Measurements from ENCODE around the gene KIF3B.
"Not testable (repeated sequence)": the region's sequence is repeated elsewhere in the genome, so short reads cannot be mapped to it uniquely, and the experiment has no call there.

Gene KIF3B

DNA sequence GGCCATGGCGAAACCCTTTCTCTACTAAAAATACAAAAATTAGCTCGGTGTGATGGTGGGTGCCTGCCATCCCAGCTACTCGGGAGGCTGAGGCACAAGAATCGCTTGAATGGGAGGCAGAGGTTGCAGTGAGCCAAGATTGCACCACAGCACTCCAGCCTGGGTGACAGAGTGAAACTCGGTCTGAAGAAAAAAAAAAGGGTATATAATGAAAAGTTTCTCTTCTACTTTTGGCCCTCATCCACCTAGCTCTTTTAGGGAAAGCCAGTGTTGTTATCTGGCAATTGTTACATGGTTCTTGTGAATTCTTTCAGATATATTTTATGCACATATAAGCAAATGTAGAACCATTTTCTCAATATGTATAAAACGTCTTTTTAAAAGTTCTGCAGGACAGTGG lies 19.0 kb downstream of the KIF3B start:
- DNase-seq (ENCODE audit: low read depth in 2 of 2) = no peak

DNA sequence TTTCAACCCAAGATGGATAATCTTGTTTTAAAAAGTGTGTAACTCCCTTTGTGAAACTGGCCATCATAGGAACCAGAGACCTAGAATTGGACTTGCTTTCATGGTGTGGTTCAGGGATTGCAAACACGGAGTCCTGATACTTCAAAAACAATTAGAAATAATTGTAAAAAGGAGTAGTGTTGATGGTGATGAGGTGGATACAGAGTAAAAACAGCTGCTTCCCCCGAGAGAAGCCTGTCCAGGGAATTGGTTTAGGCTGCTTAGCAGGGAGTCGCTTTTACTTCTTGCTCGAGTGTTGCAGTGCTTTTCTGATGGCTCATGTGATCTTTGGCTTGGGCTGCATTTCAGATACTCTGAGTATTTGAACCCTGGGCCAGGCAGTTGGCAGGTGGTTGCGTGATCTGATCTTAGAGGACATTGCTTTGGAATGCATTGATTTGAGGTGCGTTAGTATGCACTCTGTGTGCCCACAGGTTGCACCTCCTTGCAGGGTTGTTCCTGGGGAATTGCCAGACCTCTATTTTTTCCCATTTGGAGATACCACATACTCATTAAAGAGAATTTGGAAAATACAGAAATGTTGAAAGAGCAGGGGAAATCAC lies 19.5 kb downstream of the KIF3B start:
- no peak for DNase-seq (ENCODE audit: low read depth in 2 of 2)

DNA sequence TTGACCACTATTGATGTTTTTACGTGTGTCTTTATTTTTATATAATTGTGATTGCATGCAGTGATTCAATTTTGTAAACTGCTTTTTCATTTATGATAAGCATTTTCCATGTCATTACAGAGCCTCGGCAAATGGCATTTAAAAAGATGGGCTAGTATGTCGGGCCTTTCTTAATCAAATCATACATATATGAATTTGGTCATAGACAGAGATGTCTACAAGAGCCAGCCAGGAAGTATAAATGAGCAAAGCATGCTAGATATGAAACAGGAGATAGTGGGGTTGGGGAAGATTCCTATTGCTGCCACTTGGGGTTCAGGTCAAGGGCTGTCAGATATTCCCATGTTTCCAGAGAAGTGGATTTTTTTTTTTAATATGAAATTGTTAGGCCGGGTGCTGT lies 20.0 kb downstream of the KIF3B start:
- DNase-seq (ENCODE audit: low read depth in 2 of 2) = no peak

DNA sequence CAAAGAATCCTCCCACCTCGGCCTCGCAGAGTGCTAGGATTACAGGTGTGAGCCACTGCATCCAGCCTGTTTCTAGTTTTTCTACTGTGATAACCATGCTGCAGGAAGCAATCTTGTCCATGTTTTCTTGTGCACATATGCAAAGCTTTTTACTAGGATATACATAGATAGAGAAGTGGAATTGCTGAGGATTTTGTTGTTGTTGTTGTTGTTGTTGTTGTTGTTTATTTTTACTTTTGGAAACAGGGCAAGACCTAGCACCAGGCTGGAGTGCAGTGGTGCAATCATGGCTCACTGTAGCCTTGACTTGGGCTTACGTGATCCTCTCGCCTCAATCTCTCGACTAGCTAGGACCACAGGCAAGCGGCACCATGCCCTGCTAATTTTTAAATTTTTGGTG lies 23.2 kb downstream of the KIF3B start:
- DNase-seq (ENCODE audit: low read depth in 2 of 2) = no peak

DNA sequence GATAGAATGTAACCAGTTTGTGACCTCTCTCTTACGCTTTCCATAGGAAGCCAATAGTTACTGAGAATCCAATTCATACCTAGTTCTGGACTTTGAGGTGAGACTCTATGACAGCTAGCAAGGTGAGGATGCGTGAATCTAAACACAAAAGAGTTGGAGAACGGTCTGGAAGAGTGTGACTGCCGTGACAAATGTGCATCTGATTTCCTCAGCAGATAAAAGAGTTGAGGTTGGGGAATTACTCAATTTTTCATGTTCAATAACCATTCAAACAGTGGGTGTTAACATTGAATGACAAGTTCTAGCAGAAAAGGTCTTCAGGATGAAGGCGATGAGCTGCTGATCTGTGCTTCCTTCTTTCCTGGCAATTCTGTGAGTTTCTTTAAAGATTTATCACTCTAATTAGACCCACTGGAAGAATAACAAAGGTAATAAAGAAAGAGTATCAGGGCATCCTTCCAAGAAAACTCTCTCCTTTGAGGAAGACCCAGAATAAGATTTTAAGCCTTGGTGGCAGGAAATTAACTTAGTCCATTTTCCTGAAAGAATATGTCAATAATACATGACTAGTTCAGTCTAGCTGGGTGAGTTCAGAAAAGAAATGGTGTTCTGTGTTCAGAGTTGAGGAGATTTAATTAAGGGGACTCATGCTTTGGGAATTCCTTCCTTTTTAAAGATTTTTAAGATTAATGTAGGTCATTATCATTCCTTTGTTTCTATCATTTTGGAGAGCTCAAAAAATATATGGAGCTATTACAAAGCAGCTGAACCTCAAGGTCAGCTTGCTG lies 24.5 kb downstream of the KIF3B start:
- no peak for DNase-seq (ENCODE audit: low read depth in 2 of 2)

DNA sequence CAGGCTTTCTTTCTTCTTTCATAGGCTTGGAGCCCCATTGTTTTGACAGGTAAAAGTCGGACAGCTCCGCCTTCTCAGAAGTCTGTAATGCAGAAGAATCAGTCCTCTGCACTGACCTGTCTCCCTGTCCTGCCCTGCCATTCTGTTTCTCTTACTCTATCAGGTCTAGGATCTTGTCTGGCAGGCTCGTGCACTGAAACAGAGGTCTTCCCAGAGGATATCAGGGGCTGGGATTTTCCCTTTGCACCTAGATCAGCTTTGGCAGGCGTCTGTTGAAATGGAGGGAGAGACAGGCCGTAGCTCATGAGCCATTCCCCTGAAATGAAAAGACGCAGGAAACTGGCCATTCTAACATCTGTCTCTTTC lies 25.0 kb downstream of the KIF3B start:
- DNase-seq (ENCODE audit: low read depth in 2 of 2) = no peak

DNA sequence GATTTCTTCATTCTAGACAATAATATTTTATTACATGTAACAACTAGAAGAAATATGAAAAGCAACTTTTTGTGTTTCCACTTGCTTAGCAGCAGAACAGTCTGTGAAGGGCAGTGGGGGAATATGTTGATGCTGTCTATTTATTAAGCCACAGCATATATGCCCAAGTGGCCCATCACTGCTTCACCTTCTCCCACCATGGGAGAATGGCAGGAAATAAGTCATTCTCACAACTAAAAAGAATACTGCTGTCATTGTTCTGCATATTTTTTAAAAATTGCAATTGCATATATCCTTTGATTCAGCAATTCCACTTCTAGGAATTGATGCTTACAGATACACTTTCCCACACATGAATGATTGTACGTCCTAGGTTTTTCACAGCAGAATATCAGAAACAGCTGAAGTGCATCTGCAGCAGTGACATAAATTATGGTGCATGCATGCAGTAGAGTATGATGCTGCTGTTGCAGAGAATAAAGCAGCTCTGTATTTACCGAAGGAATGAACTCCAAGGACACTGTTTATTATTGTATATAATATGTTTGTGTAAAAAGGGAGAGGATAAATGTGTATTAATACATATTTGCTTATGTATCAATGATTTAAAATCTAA lies 26.8 kb downstream of the KIF3B start:
- DNase-seq (ENCODE audit: low read depth in 2 of 2) = no peak

DNA sequence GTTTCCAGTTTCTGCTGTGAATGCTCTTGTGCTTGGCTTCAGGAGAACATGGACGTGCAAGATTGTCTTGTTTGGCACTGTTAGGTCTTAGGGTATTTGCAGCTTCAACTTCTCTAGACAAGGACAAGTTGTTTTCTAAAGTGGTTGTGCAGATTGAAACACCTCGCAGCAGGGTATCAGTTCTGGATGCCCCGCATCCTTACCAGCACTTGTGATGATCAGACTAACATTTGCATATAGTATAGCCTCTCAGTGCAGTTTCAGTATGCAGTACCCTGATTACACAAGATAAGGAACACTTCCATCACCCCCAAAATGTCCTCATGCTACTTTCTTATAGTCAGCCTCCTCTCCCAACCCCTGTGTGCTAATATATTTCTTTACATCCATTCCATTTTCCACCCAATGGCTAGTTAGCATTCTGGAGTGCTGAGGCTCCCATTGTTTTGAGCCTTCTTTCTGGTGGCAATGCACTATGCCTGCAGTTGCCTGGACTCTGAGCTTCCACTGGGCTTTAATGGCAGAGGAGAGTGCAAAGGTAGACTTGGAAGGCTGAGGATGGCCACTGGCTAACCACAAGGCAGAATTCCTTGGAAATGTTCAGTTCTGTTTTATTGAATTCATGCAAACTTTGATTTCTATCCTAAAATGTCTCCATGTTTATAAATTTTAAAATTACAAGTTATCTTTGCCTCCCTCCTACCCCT lies 35.4 kb downstream of the KIF3B start:
- no peak for DNase-seq (ENCODE audit: low read depth in 2 of 2)

DNA sequence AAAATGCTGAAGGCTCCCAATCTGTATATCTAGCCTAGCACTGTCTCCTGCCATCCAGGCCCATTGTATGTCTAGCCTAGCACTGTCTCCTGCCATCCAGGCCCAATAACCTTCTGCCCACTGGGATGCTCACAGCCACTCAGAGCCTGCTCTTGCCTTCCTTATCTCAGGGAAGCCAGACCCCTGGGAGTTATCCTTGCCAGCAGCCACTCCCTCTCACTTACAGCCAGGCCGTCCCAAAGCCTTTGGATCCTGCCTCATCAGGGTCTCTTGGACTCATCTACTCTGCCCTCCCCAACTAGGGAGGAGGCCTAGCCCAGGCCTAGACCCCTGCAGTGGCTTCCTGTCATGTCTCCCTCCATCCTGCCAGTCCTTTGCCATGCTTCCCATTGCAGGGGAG lies 37.3 kb downstream of the KIF3B start:
- no peak for DNase-seq (ENCODE audit: low read depth in 2 of 2)

DNA sequence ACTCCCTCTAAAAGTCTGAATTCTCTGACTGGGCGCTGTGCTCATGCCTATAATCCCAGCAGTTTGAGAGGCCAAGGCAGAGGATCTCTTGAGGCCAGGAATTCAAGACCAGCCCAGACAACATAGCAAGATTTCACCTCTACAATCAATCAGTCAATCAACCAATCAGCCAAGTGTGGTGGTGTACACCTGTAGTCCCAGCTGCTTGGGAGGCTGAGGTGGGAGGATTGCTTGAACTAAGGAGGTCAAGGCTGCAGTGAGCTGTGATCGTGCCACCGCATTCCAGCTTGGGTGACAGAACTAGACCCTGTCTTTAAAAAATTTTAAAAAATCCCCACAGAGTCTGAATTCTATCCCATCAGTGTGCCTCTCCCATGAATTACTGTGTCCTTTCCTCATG lies 37.9 kb downstream of the KIF3B start:
- DNase-seq (ENCODE audit: low read depth in 2 of 2) = no peak

DNA sequence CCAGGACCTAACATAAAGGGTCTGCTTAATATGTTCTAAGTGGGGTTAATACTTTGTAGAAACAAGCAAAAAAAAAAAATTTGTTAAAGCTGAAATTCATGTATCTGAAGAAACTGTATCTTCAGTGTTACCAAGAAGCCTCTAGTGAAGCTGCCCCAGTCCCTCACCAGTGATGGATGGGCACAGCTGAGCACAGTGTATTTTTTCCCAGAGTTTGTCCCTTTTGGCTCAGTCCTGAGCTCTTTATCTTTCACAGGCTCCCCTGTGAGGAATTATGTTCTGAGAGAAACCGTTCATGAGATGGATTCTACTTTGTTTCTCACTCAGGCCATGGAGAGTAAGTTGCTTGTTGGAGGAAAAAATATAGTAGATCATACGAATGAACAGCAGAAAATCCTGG lies 38.4 kb downstream of the KIF3B start:
- DNase-seq (ENCODE audit: low read depth in 2 of 2) = no peak

DNA sequence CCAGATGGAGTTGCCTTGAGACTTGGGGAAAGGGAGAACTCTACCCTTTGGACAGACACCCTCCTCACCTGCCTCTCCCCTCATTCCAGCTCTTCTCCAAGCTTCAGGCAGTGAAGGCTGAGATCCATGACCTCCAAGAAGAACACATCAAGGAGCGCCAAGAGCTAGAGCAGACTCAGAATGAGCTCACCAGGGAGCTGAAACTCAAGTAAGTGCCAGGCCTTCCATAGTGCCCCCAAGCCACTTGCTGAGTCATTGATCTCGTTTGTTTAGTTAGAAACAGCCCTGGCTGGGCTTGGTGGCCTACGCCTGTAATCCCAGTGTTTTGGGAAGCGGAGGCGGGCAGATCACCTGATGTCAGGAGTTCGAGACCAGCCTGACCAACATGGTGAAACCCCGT lies 39.2 kb downstream of the KIF3B start:
- DNase-seq (ENCODE audit: low read depth in 2 of 2) = no peak

DNA sequence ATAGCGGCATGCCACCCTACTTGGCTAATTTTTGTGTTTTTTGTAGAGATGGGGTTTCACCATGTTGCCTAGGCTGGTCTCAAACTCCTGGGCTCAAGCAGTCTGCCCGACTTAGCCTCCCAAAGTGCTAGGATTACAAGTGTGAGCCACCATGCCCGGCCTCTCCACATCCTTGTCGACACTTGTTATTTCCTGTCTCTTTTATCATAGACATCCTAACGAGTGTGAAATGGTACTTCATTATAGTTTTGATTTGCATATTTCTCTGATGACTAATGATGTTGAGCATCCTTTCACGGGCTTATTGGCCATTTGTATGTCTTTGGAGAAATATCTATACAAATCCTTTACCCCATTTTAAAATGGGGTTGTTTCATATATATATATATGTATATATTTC lies 41.6 kb downstream of the KIF3B start:
- DNase-seq (ENCODE audit: low read depth in 2 of 2) = no peak

DNA sequence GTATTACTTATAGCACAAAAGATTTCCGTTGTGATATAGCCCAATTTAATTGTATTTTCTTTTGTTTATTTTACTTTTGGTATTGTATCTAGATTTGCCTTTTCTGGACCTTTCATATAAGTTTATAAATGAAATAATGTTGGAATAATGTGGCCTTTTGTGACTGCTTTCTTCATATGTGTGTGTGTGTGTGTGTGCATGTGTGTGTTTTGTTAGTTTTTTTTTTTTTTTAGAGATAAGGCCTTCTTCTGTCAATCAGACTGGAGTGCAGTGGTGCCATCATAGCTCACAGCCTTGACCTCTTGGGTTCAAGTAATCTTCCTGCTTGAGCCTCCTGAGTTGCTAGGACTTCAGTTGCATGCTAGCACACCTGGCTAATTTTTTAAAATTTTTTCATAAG lies 42.9 kb downstream of the KIF3B start:
- no peak for DNase-seq (ENCODE audit: low read depth in 2 of 2)

DNA sequence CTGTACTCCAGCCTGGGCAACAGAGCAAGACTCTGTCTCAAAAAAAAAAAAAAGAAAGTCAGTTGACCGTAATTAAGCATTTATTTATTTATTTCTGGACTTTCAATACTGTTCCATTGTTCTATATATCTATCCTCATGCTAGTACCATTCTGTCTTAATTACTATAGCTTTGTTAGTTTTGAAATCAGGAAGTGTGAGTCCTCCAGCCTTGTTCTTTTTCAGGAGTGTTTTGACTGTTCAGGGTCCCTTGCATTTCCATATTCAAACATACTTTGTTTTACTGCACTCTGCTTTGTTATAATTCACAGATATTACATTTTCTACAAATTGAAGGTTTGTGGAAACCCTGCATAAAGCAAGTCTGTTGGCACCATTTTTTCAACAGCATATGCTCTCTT lies 43.9 kb downstream of the KIF3B start:
- no peak for DNase-seq (ENCODE audit: low read depth in 2 of 2)

DNA sequence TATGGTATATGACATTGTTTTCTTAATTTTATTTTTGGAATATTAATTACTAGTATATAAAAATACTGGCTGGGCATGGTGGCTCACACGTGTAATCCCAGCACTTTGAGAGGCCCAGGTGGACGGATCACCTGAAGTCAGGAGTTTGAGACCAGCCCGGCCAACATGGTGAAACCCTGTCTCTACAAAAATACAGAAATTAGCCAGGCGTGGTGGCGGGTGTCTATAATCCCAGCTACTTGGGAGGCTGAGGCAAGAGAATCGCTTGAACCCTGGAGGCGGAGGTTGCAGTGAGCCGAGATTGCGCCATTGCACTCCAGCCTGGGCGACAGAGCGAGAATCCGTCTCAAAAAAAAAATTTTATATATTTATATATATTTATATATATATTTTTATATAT lies 44.8 kb downstream of the KIF3B start:
- not testable (repeated sequence) for DNase-seq (ENCODE audit: low read depth in 2 of 2)

DNA sequence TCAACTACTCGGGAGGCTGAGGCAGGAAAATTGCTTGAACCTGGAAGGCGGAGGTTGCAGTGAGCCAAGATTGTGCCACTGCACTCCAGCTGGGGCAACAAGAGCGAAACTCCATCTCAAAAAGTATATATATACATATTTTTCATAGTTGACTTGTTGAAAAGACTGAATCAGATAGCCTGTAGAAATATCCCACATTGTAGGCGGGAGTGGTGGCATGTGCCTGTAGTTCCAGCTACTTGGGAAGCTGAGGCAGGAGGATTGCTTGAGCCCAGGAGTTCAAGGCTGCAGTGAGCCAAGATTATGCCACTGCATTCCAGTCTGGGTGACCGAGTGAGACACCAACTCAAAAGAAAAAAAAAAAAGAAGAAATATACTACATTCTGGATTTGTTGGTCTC lies 46.3 kb downstream of the KIF3B start:
- DNase-seq (ENCODE audit: low read depth in 2 of 2) = not testable (repeated sequence)

DNA sequence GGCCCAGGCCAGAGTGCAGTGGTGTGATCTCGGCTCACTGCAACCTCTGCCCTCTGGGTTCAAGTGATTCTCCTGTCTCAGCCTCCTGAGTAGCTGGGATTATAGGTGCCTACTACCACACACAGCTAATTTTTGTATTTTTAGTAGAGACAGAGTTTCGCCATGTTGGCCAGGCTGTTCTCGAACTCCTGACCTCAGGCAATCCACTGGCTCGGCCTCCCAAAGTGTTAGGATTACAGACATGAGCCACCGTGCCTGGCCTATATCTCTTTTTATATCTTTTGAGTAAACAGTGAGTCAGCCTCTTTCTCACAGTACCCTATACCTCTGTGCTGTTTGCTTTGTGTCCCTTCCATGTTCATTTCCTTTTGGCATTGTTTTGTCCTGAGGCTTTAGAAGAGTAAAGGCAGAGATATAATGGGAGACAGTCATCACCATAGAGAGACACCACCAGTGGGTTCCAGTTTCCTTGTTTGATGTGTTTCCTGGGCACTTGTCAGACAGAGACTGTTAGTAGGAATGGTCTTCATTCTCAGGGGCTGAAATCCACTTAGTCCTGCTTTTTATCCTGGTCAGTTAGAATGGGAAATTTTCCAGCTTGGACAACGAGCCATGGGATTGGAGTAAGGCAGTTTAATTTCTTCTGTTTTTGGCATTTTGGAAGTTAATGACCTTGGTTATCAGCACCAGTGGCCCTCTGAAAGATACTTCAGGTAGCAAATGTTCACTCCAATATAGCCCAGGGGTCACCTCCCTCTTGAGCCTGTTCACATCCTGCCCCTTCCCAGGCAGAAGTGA lies 48.5 kb downstream of the KIF3B start:
- DNase-seq (ENCODE audit: low read depth in 2 of 2) = no peak

DNA sequence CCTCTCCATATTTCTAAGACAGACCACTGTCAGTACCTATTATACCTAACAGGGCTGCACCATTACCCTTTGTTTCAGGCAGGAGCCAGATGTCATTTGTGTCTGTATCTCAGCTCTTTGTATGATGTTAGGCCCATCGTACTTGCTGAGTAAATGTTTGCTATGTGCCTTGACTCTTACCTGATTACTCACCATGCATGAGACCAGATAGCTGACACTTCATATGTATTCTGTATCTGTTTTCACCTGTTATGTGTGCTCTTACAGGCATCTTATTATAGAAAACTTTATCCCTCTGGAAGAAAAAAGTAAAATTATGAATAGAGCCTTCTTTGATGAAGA lies 49.0 kb downstream of the KIF3B start:
- no peak for DNase-seq (ENCODE audit: low read depth in 2 of 2)

DNA sequence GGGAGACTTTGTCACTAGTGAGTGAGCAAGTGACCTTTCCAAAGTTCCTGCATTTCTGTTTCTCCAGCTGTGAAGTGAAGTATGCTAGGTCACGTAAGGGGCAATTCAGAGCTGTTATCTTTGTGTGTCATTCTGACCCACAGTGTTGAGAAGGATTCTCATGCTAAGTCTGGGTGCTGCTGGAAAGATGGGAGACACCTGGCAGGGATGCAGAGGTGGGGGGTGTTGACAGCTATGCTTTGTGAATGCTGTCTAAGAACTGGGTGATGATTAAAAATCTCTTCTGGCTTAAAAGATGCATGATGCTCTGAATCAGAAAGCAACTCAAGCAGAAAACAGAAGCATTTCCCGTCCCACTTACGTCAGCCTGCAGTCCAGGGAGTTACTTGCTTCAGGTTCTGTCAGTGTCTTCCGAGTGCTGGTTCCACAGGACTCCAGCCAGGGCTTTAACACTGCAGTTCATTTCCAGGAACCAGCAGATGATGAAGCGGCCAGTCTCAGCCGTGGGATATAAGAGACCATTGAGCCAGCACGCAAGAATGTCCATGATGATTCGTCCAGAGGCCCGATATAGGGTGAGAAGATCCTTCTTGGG lies 49.7 kb downstream of the KIF3B start:
- no peak for DNase-seq (ENCODE audit: low read depth in 2 of 2)

DNA sequence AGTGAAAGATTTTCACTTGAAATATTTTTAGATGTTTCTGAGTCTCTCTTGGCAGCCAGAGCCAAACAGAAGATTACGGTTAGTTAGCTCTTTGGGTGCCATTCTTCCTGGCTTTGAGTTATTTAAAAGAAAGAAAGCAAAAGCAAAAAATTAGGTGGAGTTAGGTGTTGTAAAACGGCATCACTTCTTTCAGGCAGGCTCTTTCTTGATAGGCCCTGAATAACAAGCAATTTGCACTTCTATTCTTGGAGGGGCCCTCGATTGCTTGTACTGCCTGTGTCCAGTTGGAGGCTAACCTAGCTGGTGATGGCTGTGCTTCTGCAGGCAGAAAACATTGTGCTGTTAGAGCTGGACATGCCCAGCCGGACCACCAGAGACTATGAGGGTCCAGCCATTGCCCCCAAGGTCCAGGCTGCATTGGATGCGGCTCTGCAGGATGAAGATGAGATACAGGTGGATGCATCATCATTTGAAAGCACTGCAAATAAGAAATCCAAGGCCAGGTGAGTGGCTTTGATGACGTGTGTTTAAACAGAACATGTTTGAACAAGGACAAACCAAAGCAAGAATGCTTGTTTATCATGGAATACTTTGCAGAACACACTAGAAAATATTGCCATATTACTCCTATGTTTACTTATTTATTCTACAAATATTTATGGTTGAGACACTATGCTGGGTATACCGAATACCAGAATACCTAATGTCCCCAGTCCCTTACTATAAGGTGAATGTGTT lies 52.5 kb downstream of the KIF3B start:
- DNase-seq (ENCODE audit: low read depth in 2 of 2) = no peak
